Ovary (tissue), 3 donors: ENCODE data around the gene NECTIN2.

Source experiments
- CTCF ChIP-seq, 3 donors: fragments of 450-650 bp in 2 of 3; fragments of 200-600 bp in 1 of 3; IDR thresholded peaks; one replicate each; pipeline versions ENCODE4 v1.5.1 to v1.8.0; 2016 to 2022; ENCODE audit warnings: antibody characterized with exemption in 3 of 3, mild to moderate bottlenecking in 1 of 3
- POLR2A ChIP-seq: fragments of 450-650 bp; IDR thresholded peaks from one replicate; pipeline ENCODE4 v1.6.1; 2017; ENCODE audit warnings: antibody characterized with exemption, mild to moderate bottlenecking, moderate library complexity
- donor health status: DM: no; HTN: no; CAD: no.

GRCh38 chr19:44851427-44851826 is 5.3 kb downstream of the NECTIN2 start:
- no peak for TF ChIP-seq POLR2A
- TF ChIP-seq CTCF (IDR thresholded peaks at IDR 0.05): no peak
